Measurements from ENCODE around the gene EXOSC3. TPM values are rescaled to one million over a fixed set of nuclear protein-coding genes. Genes with fewer than 3 reads are reported as not detected.

Gene EXOSC3
- total and polyA plus RNA-seq, 9 of the 15 experiments (the other 6 are each of a cell fraction or from before 2014, with no cell fraction given), result 18.5 to 266 (median 114) TPM

DNA sequence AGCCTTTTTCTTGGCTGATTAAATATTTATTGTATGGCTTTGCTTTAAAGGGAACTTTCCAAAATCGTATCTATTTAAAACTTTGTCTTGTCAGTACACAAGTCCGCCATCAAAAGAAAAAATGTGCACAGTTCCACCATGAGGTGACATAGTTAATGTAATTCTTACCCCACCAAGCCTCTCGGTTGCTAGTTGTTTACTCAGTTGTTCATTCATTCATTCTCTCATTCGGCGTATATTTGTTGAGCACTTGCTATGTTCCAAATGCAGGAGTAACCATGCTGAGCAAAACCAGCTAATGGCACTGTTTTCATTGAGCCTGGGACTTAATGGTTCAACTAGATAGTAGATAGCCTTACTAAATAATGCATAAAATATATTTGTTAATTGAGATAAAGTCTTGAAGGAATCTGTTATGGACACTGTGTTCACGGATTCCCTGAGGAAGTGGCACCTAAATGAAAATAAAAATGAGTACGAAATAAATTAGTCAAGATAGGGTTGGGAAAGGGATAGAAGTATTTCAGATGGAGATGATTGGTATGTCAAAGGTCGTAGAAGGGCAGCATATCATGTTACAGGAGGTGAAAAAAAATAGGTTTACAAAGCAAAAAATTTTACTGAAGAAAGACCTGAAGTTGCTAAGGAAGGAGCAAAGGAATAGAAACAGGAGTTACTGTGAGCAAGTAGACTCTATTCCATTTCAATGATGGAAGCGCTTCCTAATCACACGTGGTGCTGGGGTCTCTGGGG lies 17.3 kb upstream of the EXOSC3 start (continued):
- no peak for TF ChIP-seq ETS2 (tag; IDR thresholded peaks at IDR 0.05; ENCODE audit: borderline replicate concordance, poor library complexity, severe bottlenecking)
- TF ChIP-seq KAT2B (IDR thresholded peaks at IDR 0.05; ENCODE audit: low read depth, low read length), result no peak
- no peak for TF ChIP-seq SIX5 (IDR thresholded peaks at IDR 0.05; ENCODE audit: borderline replicate concordance in 1 of 2, insufficient read depth in 1 of 2, low read depth in 1 of 2, low read length in 2 of 2)
- no peak for TF ChIP-seq PHF8 (IDR thresholded peaks at IDR 0.05; ENCODE audit: borderline replicate concordance, low read length)
- no peak for TF ChIP-seq ZC3H11A (IDR thresholded peaks at IDR 0.05; ENCODE audit: low read depth, low read length)
- no peak for TF ChIP-seq SREBF2 (CRISPR knock-in tag; IDR thresholded peaks at IDR 0.05)
- no peak for TF ChIP-seq STAT6 (CRISPR knock-in tag; IDR thresholded peaks at IDR 0.05)
- TF ChIP-seq POLR3G (IDR thresholded peaks at IDR 0.05; ENCODE audit: extremely low read depth, insufficient read length, insufficient replicate concordance), result no peak
- TF ChIP-seq ZNF583 (CRISPR knock-in tag; IDR thresholded peaks at IDR 0.05), result no peak
- TF ChIP-seq, protein P1, sequence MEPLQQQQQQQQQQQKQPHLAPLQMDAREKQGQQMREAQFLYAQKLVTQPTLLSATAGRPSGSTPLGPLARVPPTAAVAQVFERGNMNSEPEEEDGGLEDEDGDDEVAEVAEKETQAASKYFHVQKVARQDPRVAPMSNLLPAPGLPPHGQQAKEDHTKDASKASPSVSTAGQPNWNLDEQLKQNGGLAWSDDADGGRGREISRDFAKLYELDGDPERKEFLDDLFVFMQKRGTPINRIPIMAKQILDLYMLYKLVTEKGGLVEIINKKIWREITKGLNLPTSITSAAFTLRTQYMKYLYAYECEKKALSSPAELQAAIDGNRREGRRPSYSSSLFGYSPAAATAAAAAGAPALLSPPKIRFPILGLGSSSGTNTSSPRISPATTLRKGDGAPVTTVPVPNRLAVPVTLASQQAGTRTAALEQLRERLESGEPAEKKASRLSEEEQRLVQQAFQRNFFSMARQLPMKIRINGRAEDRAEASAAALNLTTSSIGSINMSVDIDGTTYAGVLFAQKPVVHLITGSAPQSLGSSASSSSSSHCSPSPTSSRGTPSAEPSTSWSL (CRISPR knock-in tag; IDR thresholded peaks at IDR 0.05; ENCODE audit: borderline replicate concordance), result no peak
- peak; percentile 29 to 86; a peak in 1 of 4 replicates for TF ChIP-seq FOXA3 (CRISPR knock-in tag; conservative IDR thresholded peaks at IDR 0.05 in 1 of 2, IDR thresholded peaks at IDR 0.05 in 1 of 2)
- no peak for TF ChIP-seq MIER1 (IDR thresholded peaks at IDR 0.05; ENCODE audit: low read depth)

Measured in K562 (cell line).